Measurements from ENCODE around the gene FXR2.
"Not testable (repeated sequence)": the region's sequence is repeated elsewhere in the genome, so short reads cannot be mapped to it uniquely, and the experiment has no call there.

Gene FXR2

DNA sequence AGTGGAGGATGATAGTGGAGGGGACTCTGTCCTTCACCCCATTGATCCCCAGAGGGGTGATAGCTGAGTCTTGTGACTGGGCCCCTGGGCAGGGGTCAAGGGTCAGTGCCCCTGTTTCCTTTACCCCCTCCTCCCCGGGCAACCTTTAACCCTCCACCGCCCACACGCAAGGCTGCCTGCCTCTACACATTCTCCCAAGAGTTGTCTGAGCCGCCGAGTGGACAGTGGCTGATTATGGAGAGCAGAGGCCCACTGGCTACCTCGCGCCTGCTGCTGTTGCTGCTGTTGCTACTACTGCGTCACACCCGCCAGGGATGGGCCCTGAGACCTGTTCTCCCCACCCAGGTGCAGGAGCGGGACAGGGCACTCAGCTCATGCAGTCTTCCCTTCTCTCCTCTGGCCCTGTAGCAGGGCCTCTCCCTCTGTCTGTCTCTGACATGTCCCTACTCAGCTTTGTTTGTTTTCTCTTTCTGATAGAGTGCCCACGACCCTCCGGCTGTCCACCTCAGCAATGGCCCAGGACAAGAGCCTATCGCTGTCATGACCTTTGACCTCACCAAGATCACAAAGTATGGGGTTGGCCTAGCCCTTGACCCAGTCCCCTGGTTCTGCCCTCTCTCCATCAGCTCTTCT is 15.4 kb upstream of the FXR2 start, which contains the start of gene SHBG:
SHBG (plus strand) TSS at position 197 of the 633 bp plus-strand sequence; CDS start at position 235, 38 bp downstream.
- no peak for DNase-seq (ENCODE audit: low read depth)

DNA sequence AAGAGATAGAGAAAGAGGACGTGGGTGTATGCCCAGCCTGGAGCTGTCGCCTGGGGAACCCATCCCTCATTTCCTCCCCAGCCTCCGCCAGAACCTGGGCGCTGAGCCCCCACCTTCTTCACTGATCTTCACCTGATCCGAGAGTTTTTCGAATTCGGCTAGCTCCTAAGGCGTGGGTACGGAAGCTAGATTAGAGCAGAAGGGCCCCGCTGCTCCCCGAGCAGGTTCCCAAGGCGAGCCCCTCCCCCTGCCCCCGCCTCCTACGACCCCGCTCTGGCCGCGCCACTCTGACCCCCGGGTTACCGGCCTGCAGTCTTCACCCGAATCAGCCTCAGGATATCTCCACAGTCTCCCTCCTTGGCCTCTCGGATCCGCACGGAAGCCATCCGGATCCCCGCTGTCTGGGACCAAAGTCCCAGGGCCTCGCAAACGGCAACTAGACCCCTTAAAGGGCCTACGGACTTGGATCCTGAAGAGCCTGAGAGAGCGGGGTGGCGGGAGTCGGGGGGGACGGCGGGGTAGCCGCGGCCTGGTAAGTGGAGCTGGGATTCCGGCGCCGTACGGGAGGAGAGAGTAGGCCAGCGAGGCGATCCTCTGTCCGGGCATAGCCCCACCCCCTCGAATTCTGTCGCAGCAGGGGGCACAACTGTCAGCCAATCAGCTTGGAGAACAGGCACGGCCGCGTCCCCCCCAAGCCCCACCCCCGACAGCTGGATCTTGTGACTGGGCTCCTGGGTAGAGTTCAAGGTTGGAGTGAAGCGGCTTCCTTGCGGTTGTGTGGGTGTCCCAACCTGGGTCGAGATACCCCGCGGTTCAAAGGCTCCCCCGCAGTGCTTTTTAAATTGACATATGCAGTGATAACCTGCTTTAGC is 12.8 kb upstream of the FXR2 start, which contains the start of gene SAT2:
SAT2 (minus strand) TSS at position 572 of the 872 bp plus-strand sequence; CDS start at position 386, 186 bp downstream.
- peak; percentile 95 for DNase-seq (ENCODE audit: low read depth)

DNA sequence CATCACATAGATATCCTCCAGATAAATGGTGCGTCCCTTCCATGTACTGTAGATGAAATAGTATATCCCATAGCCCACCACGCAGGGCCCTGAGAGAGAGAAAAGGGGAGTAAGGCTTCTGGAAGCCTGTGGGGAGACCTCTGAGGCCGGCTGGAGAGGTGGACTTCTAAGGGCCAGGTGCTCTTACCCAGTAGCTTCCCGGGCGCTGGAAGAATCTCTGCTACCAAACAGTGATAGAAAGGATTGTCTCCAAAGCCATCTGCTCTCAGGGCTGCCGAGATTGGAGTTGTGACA is 12.2 kb upstream of the FXR2 start:
- DNase-seq (ENCODE audit: low read depth) = no peak

DNA sequence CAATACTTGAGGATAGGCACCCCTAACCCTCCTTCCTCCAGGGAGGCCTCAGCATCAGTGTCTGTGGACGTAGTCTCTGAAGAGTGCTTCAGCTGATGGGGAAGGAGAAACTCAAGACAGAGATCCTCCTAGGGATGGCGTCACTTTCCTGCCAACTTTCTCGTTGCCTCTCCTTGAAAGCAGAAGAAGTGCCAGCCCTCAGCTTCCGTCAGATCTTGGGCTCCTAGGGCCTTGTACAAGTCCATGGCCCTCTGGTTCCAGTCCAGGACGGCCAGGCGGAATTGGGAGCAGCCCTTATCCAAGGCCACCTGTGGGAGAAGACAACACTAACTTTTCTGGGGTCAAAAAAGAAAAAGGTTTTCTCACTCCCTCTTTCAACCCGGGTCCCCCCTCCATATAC is 11.6 kb upstream of the FXR2 start:
- DNase-seq (ENCODE audit: low read depth) = no peak

DNA sequence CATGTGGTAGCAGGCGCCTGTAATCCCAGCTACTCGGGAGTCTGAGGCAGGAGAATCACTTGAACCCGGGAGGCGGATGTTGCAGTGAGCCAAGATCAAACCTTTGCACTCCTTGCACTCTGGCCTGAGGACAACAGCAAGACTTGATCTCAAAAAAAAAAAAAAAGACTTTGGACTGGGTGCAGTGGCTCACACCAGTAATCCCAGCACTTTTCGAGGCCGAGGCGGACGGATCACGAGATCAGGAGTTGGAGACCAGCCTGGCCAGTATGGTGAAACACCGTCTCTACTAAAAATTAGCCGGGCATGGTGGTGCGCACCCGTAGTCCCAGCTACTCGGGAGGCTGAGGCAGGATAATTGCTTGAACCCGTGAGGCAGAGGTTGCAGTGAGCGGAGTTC is 11.1 kb upstream of the FXR2 start:
- not testable (repeated sequence) for DNase-seq (ENCODE audit: low read depth)

DNA sequence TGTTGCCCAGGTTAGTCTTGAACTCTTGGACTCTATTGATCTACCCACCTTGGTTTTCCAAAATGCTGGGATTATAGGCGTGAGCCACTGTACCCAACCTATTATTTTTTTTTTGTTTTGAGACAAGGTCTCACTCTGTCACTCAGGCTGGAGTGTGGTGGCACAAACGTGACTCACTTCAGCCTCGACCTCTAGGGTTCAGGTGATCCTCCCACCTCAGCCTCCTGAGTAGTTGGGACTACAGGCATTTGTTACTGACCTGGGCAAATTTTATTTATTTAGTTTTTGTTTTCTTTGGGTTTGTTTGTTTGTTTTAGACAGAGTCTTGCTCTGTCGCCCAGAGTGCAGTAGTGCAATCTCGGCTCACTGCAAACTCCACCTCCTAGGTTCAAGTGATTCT is 9.0 kb upstream of the FXR2 start:
- no peak for DNase-seq (ENCODE audit: low read depth)

DNA sequence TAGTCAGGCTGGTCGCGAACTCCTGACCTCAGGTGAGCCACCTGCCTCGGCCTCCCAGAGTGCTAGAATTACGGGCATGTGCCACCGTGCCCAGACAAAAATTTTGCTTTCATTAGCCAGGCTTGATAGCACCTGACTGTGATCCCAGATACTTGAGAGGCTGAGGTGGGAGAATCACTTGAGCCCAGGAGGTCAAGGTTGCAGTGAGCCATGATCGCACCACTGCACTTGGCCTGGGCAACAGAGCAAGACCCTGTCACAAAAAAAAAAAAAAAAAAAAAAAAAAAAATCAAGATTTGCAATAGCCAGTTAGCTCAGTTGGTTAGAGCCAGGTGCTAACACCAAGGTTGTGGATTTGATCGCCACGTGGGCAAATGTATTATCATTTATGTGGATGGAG is 6.1 kb upstream of the FXR2 start:
- no peak for DNase-seq (ENCODE audit: low read depth)

DNA sequence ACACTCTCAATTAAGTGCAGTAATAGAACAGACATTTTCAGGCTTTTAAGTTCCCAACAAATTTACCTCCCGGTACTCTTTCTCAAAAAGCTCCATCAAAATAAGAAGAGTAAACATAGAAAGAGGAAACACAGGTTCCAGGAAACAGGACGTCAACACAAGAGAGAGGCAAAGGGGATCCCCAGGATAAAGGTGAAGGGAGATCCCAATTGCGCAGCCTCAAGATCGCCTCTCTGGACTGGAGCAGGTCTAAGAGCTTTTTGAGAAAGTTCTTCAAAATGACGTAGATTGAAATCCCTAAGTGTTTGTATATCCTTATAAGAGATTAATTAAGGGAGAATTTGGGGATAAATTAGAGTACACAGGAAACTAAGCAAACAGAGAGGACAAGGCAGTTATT is 3.9 kb upstream of the FXR2 start:
- no peak for DNase-seq (ENCODE audit: low read depth)

DNA sequence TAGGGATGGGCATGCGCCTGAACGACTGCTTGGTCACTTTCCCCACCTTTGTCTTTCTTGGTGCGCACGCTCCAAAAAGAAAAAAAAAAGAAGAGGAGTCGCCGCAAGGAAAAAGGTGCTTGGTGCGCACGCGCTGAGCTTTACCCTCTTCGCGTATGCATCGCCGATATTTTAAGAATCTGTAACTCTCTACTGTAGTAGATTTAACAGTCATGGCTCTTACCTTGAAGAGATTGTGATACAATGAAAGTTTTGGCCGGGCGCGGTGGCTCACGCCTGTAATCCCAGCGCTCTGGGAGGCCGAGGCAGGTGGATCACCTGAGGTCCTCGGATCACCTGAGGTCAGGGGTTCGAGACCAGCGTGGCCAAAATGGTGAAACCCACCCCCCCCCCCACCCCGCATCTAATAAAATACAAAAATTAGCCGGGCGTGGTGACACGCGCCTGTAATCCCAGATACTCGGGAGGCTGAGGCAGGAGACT is 609 bp upstream of the FXR2 start:
- no peak for DNase-seq (ENCODE audit: low read depth)

DNA sequence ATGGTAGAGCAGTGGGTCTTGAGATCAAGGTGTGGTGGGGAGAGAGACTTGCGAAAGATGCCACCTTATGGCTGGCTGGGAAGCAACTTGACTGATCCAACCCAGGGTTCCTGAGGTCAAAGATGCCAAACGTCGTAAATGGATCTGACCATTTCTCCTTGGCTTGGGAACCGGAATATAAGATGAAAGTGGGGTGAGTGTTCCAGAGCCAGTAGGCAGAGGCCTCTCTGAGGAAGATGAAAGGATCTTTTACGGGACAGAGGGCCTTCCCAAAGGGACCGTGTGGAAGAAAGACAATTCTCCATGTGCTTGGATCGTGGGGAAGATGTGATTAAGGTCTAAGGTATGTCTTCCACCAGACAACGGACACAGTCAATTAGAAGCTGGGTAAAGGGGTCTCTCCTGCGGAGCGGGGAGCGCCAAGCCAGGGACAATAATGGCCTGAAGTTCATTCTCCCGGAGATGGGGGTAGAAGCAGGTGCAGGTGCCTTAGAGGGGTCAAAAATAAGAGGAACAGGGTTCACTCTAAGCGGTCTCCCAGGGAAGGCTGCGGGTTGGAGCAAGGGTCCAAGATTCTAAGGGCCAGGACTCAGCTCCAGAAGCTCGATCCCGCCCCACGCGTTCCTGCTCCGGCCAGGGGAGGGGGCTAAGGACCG is 800 bp downstream of the FXR2 start:
- DNase-seq (ENCODE audit: low read depth) = peak; percentile 77

DNA sequence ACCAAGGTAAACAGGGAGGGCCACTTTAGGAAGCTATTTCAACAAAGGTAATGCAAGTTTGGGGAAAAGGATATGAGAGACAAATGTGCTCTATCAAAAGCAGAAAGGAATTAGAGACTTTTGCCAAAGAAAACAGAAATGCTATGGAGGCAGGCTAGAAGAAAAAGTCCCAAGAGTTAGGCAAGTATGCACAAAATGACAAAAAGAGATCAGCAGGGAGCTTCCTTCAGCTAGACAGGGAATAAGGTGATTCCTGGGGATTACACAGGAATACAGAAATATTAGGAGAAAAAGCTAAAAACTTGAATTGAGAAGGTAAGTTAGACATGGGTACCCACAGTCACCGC is 2.4 kb downstream of the FXR2 start:
- peak; percentile 63 for DNase-seq (ENCODE audit: low read depth)

DNA sequence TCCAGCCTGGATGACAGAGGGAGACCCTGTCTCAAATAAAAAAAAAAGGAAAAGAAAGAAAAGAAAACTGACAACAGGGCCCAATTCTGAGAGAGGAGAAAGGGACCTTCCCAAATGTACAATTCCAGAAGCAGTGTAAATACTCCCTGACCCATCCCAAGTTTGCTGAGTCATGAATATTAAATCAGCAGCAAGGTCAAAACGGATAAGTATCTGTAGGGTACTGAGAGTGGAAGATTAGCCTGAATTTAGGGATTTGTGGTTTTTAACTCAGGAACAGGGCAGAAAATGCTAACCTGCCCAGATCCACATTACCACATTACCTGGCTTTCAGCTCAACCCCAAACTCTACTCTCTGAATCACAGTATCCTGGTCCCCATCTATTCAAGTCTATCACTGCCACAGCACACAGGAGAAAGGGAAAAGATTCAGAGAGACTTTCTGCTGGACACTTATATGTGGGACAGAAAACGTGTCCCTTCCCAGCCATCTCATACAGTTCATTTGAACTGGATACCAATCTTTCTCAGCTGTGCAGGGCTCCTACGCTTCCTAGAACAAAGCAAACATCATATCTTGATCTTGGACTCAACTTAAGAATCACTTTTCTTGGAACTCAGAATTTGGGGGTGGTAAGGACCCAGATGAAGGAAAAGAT is 2.9 kb downstream of the FXR2 start:
- no peak for DNase-seq (ENCODE audit: low read depth)

DNA sequence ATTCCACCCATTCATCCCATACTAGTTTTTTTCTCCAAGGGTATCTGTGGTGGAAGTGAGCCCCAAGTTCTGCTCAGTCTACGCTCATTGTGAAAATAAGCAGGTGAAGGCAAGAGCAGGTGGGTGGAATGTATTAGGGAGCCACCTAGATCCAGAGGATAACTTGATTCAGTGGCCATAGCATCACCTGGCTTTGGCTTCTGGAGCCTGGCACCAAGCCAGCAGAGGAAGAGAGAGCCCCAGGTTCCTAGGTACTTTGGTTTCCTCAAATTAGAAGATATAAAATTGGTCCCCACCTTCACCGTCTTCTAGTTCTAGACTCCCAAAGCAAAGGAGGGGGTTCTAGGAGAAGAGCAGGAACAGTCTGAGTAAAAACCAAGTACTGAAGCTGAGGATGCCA is 4.1 kb downstream of the FXR2 start:
- DNase-seq (ENCODE audit: low read depth) = no peak

DNA sequence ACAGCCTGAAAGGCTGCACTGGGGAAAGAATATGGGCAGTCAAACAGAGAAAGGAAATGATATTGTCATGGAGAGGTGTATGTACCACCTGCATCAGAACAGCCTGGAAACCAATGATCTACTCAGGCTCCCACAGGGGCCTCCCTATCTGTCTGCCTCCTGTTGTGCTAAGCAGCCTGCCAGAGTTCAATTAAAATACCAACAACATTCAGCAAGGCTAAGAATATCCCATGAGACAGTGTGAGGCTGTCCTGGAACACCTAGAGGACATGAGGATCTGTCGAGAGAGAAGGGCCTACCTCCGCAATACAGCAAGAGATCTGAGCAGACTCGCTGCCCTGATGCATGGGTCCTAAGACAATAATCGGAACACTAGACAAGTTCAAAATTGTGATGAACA is 8.4 kb downstream of the FXR2 start:
- DNase-seq (ENCODE audit: low read depth) = no peak

DNA sequence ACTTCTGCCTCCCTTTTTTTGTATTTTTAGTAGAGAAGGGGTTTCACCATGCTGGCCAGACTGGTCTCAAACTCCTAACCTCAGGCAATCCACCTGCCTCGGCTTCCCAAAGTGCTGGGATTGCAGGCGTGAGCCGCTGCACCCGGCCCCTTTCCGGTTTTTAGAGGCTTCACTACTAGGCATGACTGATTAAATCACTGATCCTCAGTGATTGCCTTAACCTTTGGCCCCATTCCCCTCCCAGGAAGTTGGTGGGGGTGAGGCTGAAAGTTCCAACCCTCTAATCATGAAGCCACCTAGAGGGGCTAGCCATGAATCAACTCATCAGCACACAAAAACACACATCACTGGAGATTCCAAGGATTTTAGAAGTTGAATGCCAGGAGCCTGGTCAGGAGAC is 17.1 kb downstream of the FXR2 start:
- DNase-seq (ENCODE audit: low read depth) = not testable (repeated sequence)

DNA sequence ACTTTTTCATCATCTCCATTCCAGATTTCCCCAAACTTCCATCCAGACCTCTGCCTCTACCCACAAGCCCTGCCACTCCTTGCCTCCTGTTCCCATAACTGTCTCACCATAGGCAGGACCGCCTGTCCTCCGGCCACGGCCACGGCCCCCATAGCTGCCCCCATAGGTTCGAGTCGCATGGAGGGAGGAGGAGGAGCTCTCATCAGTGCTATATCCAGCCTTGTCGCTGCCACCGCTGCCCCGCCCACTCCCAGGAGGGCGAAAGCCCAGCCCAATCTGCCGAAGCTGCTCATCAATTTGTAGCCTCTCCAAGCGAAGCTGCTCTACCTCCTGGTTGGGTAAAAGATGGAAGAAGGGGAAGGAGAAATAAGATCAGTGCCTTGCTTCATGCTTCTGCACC is 21.4 kb downstream of the FXR2 start:
- DNase-seq (ENCODE audit: low read depth) = no peak

DNA sequence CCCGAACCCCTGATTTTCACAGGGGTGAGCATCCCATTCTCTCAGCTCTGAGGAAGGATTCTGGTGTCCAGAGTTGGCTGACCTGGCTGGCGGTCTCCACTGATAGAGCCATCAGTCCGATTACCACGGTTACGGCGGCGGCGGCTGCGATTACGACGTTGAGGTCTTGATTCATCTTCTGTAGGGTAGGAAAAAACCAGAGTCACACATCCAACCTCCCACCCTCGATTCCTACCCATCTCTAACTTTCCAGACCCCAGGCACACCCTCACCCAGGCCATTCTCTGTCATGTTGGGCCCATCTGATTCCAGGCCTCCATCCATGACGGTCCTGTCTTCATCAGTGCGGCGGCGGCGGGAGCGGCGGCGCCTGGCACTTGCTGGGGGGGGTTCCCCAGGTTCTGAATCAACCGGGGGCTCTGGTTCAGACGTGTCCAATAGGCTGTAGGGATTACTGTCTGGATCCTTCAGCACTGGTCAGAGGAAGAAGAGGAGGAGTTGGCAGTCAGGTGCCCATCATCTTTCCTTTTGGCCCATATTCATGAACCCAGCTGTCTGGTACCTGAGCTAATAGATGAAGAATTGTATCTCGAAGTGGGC is 22.2 kb downstream of the FXR2 start:
- no peak for DNase-seq (ENCODE audit: low read depth)

DNA sequence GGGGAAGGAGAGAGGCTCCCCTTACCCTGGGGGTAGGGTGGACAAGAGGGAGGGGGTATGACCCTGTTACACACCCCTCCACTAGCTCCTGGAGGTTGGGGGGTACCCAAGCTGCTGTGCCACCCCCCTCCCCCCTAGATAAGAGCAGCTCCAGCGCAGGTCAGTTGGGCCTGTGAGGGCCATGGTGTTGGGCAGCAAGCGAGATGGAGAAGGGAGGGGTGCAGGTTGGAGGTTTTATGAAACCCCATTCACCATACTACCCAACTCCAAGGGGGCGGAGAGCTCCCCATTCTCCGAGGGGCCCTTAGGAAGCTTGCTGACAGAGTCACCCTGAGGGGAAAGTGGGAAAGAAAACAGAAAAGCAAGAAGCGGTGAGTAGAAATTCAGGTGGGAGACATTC is 23.1 kb downstream of the FXR2 start:
- no peak for DNase-seq (ENCODE audit: low read depth)

DNA sequence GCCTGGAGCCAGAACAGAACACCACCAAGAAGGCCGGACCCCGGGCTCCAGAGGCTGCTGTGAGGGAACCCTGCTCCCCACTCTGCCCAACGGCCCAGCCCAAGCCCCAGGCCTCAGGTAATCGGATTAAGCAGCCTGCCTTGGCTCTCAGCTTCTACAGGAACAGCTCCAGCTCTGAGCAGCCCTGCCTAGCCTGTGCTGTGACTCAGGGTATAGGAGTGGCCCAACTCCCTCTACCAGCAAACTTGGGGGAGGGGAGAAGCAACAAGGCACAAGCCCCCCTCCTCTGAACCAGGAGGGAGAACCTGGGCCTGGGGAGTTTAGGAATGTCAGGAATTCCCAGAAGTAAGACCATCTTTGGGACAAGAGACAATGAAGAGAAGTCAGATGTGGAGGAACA is 24.0 kb downstream of the FXR2 start:
- peak; percentile 70 for DNase-seq (ENCODE audit: low read depth)

DNA sequence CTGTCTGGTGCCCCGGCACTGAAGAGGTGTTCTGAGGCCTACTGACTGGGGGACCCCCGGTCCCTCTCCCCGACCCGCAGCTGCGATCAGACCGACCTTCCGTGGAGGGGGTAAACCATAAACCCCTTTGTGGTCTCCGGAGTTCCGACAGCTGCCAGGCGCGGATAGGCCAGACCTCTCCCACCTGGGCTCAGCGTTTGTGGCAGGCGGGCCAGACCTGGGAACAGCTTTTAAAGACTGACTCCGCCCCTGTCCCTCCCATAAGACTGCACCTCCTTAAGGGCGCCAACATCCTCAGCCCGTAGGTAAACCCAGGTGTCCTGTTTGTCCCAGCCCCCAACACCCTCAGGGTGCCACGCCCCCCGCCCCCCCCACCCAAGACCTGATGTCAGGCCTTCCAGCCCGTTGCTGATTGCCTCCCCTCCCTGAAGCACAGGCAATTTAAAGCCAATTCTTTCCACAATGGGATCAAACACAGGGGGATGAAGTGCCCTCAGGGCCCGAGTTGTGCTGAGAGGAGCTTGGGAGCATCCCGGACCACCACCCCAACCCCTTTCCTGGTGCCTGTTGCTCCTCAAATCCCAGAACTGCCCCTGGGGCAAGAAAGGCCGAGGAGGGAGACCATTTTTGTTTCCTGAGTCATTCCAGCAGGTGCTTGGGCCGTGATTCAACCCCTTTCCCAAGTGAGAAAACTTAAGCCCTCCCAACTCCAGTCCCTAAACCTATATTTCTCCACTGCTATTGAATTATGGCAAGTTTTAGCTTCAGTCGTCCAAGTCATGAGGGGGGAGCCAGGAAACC is 24.6 kb downstream of the FXR2 start, which contains the start of gene SOX15:
SOX15 (minus strand) TSS at position 204 of the 801 bp plus-strand sequence. CDS start 418 bp downstream, outside the sequence.
- DNase-seq (ENCODE audit: low read depth) = peak; percentile 65

DNA sequence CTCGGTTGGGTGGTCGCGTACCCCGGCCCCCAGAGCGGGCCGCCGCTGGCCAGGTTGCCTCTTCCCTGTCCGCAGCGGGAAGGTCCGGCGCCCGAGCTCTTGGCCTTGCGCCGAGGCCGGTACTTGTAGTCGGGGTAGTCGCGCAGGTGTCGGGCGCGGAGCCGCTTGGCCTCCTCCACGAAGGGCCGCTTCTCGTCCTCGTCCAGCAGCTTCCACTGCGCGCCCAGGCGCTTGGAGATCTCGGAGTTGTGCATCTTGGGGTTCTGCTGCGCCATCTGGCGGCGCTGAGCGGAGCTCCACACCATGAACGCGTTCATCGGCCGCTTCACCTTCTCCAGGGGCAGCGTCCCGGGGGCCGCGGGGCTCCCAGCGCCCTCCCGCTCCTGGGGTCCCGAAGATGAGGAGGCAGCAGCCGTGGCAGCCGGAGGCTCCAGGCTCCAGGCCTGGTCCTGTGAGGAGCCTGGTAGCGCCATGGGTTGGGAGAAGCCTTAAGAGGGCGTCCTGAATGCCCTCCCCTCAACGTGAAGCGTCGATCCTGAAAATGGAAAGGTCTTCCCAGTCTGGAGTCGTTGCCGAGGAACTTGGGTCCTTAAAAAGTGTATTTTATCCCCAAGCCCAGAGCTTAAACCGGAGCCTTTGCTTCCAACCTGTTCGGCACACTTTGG is 25.4 kb downstream of the FXR2 start:
- peak; percentile 86 for DNase-seq (ENCODE audit: low read depth)
